ENCODE data around the gene CTNNA3.

Gene CTNNA3

DNA sequence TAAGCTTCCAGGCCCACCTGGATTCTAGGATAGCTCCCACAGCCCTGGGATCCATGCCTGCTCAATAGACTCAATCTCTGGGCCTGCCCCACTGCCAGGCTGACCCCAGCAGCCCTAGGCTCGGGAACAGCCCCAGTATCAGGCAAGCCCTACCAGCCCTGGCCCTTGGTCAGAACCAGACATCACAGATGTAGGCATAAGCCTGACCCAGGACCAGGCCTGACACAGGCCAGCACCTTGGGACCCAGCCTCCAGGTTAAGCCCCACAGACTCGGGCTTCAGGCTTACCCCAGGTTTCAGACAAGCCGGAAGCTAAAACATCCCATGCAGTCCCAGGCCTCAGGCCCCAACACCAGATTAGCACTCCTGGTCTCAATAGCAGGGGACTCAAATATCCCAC, 1046.4 kb downstream of the CTNNA3 start:
- no peak for DNase-seq (ENCODE audit: low read depth)

DNA sequence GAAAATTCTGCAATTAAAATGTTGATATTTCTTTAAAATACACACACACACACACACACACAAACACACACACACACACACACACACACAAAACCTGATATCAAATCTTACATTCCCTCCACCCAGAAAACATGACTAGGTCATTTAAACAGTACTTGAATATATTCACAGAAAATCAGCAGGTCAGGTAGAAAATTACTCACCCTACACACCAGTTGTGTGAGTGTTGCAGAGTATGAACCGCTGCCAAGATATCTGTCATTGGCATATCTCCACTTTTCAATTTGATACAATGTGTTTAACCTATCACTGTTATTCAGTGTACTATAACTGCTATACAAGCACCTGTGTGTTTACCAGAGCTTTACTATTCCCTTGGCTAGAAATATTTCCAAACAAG, 1053.8 kb downstream of the CTNNA3 start:
- DNase-seq (ENCODE audit: low read depth) = no peak

DNA sequence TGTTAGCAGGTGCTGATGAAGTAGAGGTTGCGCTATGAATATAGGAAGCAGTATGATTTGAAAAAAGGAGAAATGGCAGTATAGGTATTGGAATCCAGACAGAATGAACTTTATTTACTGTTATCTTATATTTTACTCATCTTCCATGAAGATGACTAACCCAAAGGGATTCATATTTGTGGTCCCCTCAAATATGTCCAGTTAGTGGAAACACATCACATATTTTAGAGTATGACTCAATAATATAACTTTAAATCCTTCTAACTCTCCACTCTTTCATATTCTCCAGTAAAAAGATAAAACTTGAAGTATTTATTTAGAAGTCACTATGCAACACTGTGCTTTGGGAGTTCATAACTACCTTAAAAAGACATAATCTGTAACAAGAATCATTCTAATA, 1056.6 kb downstream of the CTNNA3 start:
- DNase-seq (ENCODE audit: low read depth) = no peak

DNA sequence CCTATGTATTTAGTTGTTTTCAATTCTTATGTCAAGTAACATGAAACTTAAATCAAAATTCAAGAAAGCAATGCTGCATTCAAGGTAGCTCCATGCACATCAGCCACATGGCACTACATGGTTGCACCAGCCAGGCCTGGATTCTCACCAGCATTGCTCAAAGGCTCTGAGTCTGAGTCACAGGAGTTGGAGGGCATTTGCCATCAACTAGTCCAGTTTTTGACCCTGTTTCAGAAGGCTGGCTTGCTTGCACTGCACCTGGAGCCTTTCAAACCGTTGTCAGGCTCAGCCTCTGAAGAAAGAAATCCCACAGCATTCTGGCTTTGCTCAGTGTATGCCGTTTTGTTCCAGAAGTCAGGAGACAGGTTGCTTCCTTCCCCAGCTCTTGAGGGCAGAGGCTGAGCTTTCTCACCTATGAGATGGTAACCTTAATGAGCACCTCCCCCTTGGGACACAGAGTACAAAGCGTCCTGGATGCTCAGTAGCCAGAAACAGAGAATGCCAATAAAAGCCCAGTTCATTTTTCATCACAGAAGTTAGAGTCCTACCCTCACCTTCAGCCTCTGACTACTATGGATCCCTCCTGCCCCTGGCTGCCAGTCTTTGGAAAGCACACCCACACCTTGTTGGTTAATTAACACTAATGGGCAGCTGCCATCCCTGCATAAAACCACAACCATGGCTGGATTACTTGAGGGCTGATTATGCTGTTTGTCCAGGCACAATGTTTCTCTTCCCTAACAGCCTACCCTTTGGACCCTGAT, 1058.5 kb downstream of the CTNNA3 start:
- no peak for DNase-seq (ENCODE audit: low read depth)

DNA sequence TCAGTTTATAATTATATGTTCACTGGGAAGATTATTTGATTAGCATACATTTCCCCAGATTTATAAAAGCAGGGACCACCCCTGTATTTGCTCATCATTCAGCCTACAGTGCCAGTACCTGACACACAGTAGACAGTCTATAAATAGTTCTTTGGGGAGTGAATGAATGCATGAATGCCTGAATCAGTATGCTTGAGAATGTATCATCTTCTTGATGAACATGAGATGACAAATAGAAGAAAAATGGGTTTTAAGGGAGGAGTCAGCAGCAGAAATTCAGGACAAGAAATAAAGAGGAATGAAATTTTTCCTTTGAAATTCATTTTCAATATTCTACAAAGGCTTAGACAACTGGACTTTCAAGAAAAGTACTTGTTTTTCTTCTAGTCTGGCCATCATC, 1066.0 kb downstream of the CTNNA3 start:
- DNase-seq (ENCODE audit: low read depth) = no peak

DNA sequence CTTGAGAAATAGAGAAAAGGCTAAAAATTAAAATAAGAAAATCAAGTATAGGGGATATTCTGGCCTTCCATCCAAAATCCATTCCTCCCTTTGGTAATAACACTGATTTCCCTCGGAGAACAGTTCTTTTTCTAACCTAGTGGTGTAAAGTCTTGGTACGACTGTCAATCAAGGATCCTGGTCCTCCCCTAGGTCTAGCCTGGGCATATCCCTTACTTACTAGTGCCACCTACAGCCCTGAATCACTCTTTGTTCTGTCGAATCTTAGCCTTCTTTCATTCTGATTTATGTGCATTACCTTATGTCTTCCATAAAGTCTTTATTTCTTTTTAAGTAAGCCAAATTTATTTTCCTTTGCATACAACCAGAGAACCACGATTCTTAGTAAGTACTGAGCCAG, 1068.8 kb downstream of the CTNNA3 start:
- no peak for DNase-seq (ENCODE audit: low read depth)

DNA sequence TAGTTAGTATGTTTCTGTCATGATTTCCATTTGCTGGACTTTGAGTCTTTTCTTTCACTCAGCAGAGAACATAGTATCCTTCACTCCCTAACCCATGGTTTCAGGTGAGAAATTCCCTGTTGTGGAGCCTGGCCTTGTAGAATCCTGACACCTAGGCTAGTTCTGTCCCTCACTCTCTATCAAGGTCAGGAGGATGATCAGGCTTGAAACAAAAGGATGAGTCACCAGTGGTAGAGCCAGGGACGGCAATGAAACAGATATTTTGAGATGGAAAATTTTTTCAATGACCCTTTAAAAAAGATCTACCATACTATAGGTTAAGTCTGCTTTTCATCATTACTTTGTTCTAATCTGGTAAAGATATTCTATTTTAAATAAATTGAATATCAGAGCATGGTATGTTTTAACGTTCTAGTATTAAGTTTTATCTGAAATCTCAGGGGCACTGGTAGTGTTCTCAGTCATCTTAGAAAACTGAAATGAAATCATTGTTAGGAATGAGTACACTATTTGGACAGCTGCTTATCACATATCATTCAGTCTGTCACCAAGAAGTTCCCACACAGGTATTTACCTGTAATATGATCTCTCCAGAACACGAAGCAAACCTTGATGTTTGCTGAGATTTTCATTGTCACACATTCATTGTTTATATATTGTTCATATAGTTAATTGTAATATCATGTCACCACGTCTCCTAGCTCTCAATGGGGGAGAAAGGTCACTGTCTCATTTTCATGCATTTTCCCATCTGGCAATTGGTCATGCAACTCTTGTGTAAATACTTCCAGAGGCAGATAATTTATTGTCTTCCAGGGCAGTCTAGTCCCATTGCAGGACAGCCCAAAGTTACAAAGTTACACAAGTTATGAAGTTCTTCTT, 1070.0 kb downstream of the CTNNA3 start:
- no peak for DNase-seq (ENCODE audit: low read depth)

DNA sequence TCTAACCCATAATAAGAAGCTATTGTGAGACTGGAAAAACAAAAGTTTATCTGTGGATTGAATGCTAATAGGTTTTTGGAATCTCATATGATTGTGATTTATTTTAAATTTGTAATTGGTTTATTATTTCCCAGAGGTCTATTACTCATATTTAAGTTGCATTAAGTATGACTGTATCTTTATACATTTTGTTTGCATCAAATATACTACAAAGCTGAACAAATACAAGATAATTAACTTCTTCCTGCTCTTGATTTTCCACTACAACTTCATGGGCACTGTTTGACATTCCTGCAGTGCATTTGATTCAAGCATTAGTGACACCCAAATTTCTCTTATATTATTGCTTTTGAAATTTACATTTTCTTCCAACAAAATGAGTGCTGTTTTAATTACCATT, 1073.9 kb downstream of the CTNNA3 start:
- DNase-seq (ENCODE audit: low read depth) = no peak

DNA sequence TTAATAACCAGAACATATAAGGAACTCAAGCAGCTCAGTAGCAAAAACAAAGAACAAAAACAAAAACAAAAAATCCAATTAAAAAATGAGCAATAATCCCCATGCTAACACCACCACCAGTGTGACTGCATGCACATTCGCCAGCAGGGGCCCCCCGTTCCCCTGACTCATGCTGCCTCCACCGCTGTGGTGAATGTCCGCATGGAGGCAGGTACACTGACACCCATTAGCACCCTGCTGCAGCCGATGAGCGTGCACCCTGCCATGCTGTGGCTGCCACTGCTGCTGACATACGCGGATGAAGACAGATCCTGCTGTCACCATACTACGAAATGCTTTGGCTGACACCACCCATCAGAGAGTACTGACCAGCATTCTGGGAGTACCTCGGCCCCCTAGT, 1091.8 kb downstream of the CTNNA3 start:
- no peak for DNase-seq (ENCODE audit: low read depth)

DNA sequence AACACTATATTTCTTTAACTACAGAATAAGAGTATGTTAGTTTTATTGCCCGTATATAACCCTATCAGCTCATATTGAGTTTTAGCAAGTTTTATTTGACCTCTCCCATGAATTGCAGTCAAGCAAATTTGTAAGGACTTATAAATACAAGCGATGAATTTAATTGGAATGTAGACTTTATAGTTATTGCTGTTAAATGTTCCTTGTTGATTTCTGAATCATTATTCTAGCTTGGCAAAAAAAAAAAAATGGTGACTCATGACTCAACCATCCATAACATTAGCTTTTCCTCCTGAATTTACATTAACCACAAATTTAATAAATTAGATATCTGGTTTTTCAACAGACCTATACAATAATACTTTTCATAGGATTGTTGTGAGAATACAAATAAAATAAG, 1104.1 kb downstream of the CTNNA3 start:
- DNase-seq (ENCODE audit: low read depth) = no peak

DNA sequence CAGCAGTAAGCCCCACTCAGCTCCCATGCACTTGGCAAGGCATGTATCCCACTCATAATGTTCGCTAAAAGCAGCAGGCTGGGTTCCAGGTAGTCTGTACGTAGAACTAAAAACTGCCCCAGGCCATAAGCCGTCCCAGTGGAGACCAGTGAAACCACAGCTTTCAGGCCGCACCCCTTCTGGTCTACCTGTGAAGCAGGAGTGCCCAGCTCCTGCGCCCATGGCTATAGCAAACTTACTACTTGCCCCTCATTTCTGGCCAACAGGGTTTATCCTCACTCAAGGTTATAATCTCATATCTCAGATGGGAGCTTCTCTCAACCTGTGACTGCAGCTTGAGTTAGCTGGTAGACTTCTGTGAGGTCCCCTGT, 1108.3 kb downstream of the CTNNA3 start:
- no peak for DNase-seq (ENCODE audit: low read depth)

DNA sequence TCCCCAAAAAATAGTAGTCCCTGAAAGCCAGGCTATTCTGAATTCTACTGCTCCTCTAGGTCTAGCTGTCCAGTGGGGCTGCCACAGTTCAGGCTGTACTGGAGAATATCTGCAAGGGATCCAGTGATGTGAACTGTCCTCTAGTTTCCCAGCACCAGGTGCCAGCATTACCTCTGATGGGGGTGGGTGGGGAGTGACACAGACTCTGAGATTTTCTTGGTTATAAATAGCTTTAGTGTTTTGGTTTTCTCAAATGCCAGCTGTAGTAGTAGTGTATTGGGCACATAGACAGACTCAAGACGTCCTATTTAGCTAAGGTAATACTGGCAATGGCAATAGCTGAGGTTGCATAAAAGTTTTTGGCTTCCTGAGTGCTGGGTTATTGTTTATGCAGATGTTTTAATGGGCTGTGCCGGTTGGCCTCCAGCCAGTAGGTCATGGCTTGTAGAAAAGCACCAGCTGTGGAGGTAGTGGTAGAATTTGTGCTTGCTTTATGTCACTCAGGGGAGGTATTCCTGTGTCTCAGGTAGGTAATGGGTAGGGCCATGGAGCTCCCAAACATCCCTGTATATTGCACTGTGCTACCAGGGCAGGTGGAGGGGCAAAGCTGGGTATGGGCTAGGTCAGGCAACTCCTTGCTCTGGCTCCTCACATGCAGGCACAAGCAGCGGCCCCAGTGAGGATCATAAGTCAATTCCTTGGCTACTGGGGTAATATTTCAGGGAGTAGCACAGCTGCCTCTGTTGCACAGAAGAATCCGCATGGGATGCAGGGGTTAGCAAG, 1108.9 kb downstream of the CTNNA3 start:
- no peak for DNase-seq (ENCODE audit: low read depth)

DNA sequence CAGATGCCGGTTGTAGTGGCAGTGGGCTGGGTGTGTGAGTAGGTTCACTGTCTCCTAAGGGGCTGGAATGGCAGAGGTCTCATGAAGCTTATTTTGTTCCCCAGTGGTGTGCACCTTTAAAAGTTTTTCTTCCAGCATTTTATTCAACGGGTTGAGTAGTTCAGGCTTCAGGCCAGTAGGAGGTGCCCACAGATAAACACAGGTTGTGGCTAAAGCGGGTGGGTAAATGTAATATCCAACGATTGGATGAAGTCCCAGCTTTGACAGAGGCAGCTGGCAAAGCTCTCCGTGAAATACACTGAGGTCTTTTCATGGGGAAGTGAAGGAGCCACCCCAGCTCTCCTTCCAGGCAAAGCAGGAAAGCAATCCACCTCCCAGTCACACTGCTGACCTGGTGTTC, 1109.9 kb downstream of the CTNNA3 start:
- DNase-seq (ENCODE audit: low read depth) = no peak

DNA sequence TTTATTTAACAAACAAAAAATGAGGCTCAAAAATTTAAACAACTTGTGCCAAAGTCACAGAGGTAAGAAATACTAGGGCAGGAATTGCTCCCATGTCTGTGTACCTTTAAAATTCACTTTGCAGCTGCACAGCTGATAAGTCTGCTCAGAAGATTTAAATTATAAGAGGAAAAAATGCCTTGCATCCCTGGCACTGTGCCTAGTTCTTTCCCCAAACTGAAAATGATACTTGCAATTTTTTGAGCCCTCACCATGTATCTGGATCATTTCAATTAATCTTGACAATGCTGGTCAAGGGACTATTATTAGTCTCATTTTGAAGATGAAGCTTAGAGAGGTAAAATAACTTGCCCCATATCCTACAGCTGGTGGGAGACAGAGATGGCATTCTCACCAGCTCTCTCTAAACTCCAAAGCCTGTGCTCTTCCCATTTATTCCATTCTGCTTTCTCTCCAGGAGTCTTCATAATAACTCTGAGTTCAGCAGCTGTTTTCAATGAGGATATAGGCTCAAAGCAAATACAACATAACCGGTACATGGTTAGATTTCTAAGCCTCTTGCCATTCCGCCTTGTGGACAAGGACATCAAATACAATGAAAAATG, 1120.6 kb downstream of the CTNNA3 start:
- DNase-seq (ENCODE audit: low read depth) = no peak

DNA sequence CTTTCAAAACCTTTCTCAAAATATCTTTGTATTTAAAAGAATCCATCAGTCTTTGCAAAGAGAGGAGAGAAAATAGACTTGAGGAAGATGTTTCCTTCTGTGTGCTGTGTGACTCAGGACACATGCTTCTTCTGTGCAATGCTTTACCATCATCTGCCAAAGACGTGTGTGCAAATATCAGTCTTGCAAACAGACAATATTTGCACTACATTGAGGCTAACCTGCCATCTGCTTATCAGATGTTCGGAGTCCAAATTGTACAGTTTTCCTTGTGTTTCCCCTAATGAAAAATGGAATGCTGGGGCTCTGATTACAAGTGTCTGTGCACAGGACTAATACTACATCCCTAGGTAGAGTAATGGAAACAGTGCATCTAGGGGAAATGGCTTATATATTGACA, 1123.3 kb downstream of the CTNNA3 start:
- no peak for DNase-seq (ENCODE audit: low read depth)

DNA sequence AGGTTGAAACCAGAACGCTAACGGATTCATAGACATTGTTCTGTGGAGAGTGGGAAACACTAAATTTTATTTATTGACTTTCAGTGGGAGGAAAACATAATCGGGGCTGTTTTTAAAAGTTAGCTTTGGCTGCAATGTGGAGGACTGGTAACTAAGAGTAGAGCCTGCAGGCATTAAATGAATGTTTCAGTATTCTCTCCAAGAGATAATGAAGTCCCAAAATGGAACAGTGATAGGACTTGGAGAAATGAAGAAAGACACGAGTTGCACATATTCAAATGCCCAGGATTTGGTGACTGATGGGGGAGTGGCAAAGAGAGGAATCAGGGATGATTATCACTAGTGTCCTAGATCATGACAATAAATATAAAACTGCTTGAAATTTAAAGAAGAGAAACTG, 1130.0 kb downstream of the CTNNA3 start:
- no peak for DNase-seq (ENCODE audit: low read depth)

DNA sequence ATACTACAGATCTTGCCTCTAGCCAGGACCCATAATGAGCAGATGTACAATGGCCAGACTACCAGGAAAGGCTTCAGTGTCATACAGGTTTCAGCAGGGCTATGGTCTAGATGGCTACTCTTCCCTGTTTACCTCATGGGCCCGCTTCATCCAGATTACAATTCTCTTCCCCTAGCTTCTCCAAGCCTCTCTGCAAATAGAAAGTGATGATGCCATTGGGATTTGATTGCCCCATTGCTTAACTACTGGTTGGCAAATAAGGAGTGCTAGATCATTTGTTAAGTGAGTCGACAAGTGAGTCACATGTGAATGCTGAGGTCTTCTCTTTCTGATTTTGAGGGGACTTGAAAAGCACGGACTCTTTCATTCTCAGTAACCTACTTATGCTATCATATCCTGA, 1131.7 kb downstream of the CTNNA3 start:
- no peak for DNase-seq (ENCODE audit: low read depth)

DNA sequence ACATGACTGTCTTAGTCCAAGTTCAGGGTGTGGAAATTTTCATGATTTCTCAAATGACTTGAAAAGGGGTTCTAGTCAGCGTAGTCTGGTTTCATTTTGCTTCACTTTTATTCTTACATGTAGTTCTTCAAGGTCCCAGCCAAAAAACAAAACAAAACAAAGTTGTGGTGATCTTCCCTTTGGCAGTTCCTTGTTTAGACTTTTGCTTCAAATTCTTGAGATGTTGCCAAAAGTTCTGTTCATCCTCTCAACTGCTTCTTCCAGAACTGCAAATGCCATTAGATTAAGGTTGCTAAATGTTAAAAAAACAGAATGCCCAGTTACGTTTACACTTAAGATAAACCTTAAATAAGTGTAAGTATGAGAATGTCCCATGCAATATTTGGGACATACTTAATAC, 1140.9 kb downstream of the CTNNA3 start:
- no peak for DNase-seq (ENCODE audit: low read depth)

DNA sequence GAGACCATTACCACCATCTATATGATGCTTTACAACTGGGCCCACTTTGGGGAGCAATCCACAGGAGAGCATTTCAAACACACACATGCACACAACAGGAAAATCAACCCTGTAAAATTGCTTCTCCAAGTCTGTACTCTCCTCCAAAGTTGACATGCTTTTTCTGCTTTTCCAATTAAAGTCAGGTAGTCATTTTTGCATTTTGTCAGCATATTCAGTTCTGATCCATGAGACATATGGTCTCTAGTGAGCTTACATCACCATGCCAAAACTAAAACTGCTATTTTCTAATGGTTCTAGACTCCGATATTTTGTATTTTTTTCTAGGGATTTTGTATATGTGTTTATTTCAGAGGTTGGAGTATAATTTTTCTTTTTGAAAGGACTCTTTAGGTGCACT, 1143.7 kb downstream of the CTNNA3 start:
- DNase-seq (ENCODE audit: low read depth) = no peak

DNA sequence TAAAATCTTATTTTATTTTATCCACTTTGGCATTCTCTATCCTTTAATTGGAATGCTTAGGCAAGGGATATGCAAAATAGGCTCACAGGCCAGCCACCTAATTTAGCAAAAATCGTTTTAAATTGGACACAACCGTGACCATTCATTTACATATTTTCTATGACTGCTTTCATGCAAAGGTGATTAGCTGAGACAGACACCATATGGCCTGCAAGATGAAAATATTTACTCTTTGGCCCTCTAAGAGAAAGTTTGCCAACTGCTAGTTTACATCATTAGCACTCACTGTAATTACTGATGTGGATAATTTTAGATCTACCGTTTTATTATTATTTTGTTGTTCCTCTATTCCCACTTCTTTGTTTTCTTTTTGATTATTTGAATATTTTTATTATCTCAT, 1145.6 kb downstream of the CTNNA3 start:
- no peak for DNase-seq (ENCODE audit: low read depth)

DNA sequence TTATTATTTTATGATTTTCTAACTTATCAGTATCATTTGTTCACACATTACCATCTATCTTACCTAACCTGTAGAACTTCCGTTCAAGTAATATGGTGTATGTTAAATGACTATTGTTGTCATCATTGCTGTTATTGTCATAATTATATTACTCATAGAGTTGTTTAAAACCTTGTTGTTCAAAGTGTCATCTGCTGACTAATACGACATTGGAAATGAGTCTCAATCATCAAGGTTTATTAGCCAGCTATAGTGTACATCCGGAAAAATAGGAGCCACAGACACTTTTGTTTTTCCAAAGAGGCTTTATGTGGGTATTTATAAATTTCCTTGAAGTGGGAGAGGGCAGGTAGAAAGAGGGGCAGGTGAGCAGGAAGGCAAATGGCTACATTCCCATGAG, 1157.1 kb downstream of the CTNNA3 start:
- DNase-seq (ENCODE audit: low read depth) = no peak

DNA sequence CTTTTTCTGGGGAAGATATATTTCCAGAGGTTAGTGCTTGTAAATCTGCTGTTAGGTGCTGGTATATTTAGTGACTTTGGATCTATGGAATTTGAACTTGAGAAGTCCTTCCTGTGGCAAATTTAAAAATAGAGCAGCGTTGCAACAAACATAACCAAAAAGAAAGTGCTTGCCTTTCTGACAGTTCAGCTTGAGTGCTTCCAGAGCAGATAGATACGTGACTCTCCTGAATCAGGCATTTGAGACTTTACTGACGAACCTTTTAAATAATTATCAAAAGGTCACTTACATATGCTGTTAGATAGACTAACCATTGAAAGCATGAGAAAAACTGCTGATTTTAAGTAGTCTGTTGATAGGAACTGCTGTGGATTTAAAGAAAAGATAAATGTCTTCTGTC, 1157.6 kb downstream of the CTNNA3 start:
- no peak for DNase-seq (ENCODE audit: low read depth)

Data from activated gamma-delta T cell treated with anti-CD3 and anti-CD28 coated beads, Interleukin-2, amount 50 U/mL, for 16 hours (primary cell).